Activated CD4-positive, alpha-beta T cell treated with anti-CD3 and anti-CD28 coated beads, Interleukin-10, Interleukin-2, amounts not matched to agents 100 ng/mL and 50 ng/mL, durations not matched to agents 16 hours and 8 hours (primary cell): ENCODE measurements around the gene PPP2CA.

ENCODE experiments used
- DNase-seq: peaks from one replicate; pipeline ENCODE4 v3.0.0-alpha.2; 2020

The PPP2CA gene

GRCh38 chr5:134146651-134147518 is 79.0 kb downstream of the PPP2CA start:
- DNase-seq = no peak

DNA sequence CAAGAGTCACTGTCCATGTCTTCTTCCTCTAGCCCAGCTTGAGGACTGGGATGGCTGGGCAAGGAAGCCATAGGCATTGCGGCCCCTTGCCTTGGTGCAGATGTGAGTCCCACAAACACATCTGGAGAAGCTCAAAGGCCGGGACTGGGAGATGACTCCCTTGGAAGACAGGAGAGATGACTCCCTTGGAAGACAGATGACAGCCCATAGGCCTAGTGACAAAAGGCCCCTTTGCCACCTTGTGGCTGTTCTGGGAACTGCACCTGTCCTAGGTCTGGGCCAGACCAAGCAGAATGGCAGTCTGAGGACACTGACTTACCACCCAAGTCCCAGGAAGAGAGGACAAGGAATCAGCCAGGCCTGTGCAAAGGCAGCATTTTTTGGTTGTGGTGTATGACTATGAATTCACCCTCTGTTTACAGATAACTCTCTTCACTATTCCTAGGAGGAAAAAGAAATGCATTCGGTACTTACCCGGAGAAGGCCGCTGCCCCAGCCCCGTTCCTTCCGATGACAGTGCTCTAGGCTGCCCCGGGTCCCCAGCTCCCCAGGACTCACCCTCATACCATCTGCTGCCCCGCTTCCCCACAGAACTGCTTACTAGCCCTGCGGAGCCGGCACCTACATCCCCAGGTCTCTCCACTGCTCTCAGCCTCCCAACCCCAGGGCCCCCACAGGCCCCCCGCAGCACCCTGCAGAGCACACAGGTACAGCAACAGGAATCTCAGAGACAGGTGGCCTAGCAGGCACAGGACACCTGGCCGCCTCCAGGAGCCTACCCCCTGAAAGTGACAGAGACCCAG is 79.9 kb downstream of the PPP2CA start:
- peak; percentile 84 for DNase-seq

GRCh38 chr5:134145041-134145757 is 80.7 kb downstream of the PPP2CA start:
- no peak for DNase-seq
